GM23338 (cell line): Measurements from ENCODE around the gene MRPS16. TPM values are rescaled to one million over a fixed set of nuclear protein-coding genes. Genes with fewer than 3 reads are reported as not detected.

ENCODE experiments used
- ATAC-seq: fragments of 200-7000 bp; cut with Tn5 transposase; 3 replicates; pipeline ENCODE4 v1.9.1; 2020
- DNase-seq: peaks from one replicate; pipeline ENCODE4 v3.0.0-alpha.2; 2015; ENCODE audit warnings: low spot score
- H2AFZ ChIP-seq: fragments of 200-600 bp; sonication (generic); 2 replicates; pipeline ENCODE4 v1.8.0; 2016; ENCODE audit warnings: antibody characterized with exemption, mild to moderate bottlenecking, moderate library complexity
- H3F3A ChIP-seq: fragments of 200-600 bp; sonication (generic); replicated peaks from 2 replicates; pipeline ENCODE4 v1.8.0; 2017; ENCODE audit warnings: antibody characterized with exemption, mixed run types, low read depth
- H3K27ac ChIP-seq: fragments of 200-600 bp; sonication (generic); 2 replicates; pipeline ENCODE4 v1.6.1; 2016; ENCODE audit warnings: low read depth
- H3K27me3 ChIP-seq: fragments of 200-600 bp; sonication (generic); 2 replicates; pipeline ENCODE4 v1.8.0; 2016; ENCODE audit warnings: mild to moderate bottlenecking, mixed run types, moderate library complexity; ENCODE audit not compliant: insufficient read depth
- H3K36me3 ChIP-seq: fragments of 200-600 bp; sonication (generic); 2 replicates; pipeline ENCODE4 v1.8.0; 2016; ENCODE audit warnings: mild to moderate bottlenecking; ENCODE audit not compliant: insufficient read depth
- H3K4me1 ChIP-seq: fragments of 200-600 bp; sonication (generic); 2 replicates; pipeline ENCODE4 v1.8.0; 2016; ENCODE audit warnings: mild to moderate bottlenecking, moderate library complexity; ENCODE audit not compliant: insufficient read depth
- H3K4me2 ChIP-seq: fragments of 200-600 bp; sonication (generic); 2 replicates; pipeline ENCODE4 v1.7.1; 2017; ENCODE audit warnings: mixed run types
- H3K4me3 ChIP-seq: fragments of 200-600 bp; sonication (generic); 2 replicates; pipeline ENCODE4 v1.6.1; 2016; ENCODE audit warnings: mixed run types
- H3K79me2 ChIP-seq: fragments of 200-600 bp; sonication (generic); replicated peaks from 2 replicates; pipeline ENCODE4 v1.8.0; 2017; ENCODE audit warnings: mild to moderate bottlenecking; ENCODE audit not compliant: insufficient read depth
- H3K9me2 ChIP-seq: fragments of 200-600 bp; sonication (generic); 2 replicates; pipeline ENCODE4 v1.8.0; 2017; ENCODE audit not compliant: insufficient read depth
- H4K20me1 ChIP-seq: fragments of 200-600 bp; sonication (generic); replicated peaks from 2 replicates; pipeline ENCODE4 v1.8.0; 2017; ENCODE audit warnings: mild to moderate bottlenecking; ENCODE audit not compliant: insufficient read depth
- H3K27ac Mint-ChIP-seq: 2 replicates; pipeline ENCODE4 v1.8.0; 2020; ENCODE audit warnings: inconsistent platforms, mild to moderate bottlenecking, moderate library complexity, mixed read lengths
- H3K27me3 Mint-ChIP-seq: 3 replicates; pipeline ENCODE4 v1.8.0; 2022; ENCODE audit warnings: low read depth, mild to moderate bottlenecking, moderate library complexity, mixed read lengths, inconsistent platforms; ENCODE audit not compliant: insufficient read depth, poor library complexity
- H3K36me3 Mint-ChIP-seq: 3 replicates; pipeline ENCODE4 v1.8.0; 2021; ENCODE audit warnings: low read depth, mild to moderate bottlenecking, inconsistent platforms, moderate library complexity, mixed read lengths
- H3K4me1 Mint-ChIP-seq: 3 replicates; pipeline ENCODE4 v1.8.0; 2020; ENCODE audit warnings: mild to moderate bottlenecking, inconsistent platforms, mixed read lengths
- H3K4me3 Mint-ChIP-seq: 3 replicates; pipeline ENCODE4 v1.8.0; 2021; ENCODE audit warnings: moderate library complexity, mild to moderate bottlenecking, inconsistent platforms, mixed read lengths
- H3K9me3 Mint-ChIP-seq: 3 replicates; pipeline ENCODE4 v1.8.0; 2020; ENCODE audit warnings: moderate library complexity, mild to moderate bottlenecking, inconsistent platforms, mixed read lengths
- CREB1 ChIP-seq: fragments of 250-450 bp; sonication (Bioruptor Pico); IDR thresholded peaks from 2 replicates; pipeline ENCODE4 v1.5.0; 2020; ENCODE audit warnings: low read depth, mild to moderate bottlenecking, moderate library complexity
- CTCF ChIP-seq, 2 experiments: fragments of 200-600 bp in 1 of 2; sonication (generic) in 1 of 2; conservative IDR thresholded peaks; 2 replicates each; pipeline versions ENCODE4 v1.5.1 to v1.6.1; 2016 to 2017; ENCODE audit warnings: antibody characterized with exemption in 2 of 2, low read depth in 2 of 2, mild to moderate bottlenecking in 2 of 2, moderate library complexity in 1 of 2
- ETS1 ChIP-seq: IDR thresholded peaks from 2 replicates; pipeline ENCODE4 v1.6.1; 2016; ENCODE audit warnings: antibody characterized with exemption
- EZH2 ChIP-seq: fragments of 200-600 bp; sonication (generic); IDR thresholded peaks from one replicate; pipeline ENCODE4 v1.8.0; 2017; ENCODE audit warnings: antibody characterized with exemption, mild to moderate bottlenecking, low read depth; ENCODE audit not compliant: unreplicated experiment
- EZH2phosphoT487 ChIP-seq: fragments of 200-600 bp; sonication (generic); IDR thresholded peaks from one replicate; pipeline ENCODE4 v1.8.1; 2018; ENCODE audit warnings: antibody characterized with exemption; ENCODE audit not compliant: unreplicated experiment
- JUNB ChIP-seq: IDR thresholded peaks from one replicate; pipeline ENCODE4 v1.6.1; 2016; ENCODE audit warnings: antibody characterized with exemption; ENCODE audit not compliant: unreplicated experiment
- NANOG ChIP-seq: IDR thresholded peaks from 2 replicates; pipeline ENCODE4 v1.6.1; 2016; ENCODE audit warnings: antibody characterized with exemption, borderline replicate concordance
- POLR2AphosphoS5 ChIP-seq: IDR thresholded peaks from 2 replicates; pipeline ENCODE4 v1.6.1; 2016; ENCODE audit warnings: antibody characterized with exemption, low read depth
- REST ChIP-seq: IDR thresholded peaks from one replicate; pipeline ENCODE4 v1.6.1; 2018; ENCODE audit warnings: antibody characterized with exemption; ENCODE audit not compliant: unreplicated experiment
- STAT1 ChIP-seq: IDR thresholded peaks from one replicate; pipeline ENCODE4 v1.6.1; 2016; ENCODE audit warnings: antibody characterized with exemption; ENCODE audit not compliant: unreplicated experiment
- ZNF114 ChIP-seq: fragments of 250-450 bp; sonication (Bioruptor Pico); IDR thresholded peaks from 2 replicates; pipeline ENCODE4 v1.5.0; 2020; ENCODE audit warnings: mild to moderate bottlenecking, moderate library complexity
- ZNF331 ChIP-seq: fragments of 250-450 bp; sonication (Bioruptor Pico); IDR thresholded peaks from 2 replicates; pipeline ENCODE4 v1.5.0; 2020; ENCODE audit warnings: low read depth, mild to moderate bottlenecking, moderate library complexity
- ZNF462 ChIP-seq: fragments of 250-450 bp; sonication (Bioruptor Pico); IDR thresholded peaks from 2 replicates; pipeline ENCODE4 v1.5.0; 2020; ENCODE audit warnings: mild to moderate bottlenecking, moderate library complexity
- polyA plus RNA-seq: library from polyadenylated mRNA; unstranded; fragments of >200 nt; fragmentation: Nextera tagmentation; extraction: Ambion mirVana; gene quantifications from 2 replicates; pipeline ENCODE4 v1.2.1, GENCODE V29; 2016
- total RNA-seq: library from RNA; depleted of rRNA; stranded (reverse); fragments of >200 nt; shearing (Covaris generic); gene quantifications from 2 replicates; pipeline ENCODE4 v1.2.3, GENCODE V29; 2014

The MRPS16 gene
- total and polyA plus RNA-seq, 2 experiments from 2014 or later, result 83.2 to 173 TPM

GRCh38 chr10:73206385-73206784, 46.1 kb downstream of the MRPS16 start:
- H3F3A ChIP-seq, result no peaks in the 10 kb centered on the region
- no peaks in the 10 kb centered on the region for H3K9me2 ChIP-seq
- Mint-ChIP-seq H3K9me3 (peaks cover 33% of the 10 kb centered on the region), H3K27ac (no peak overlapping the region), H3K36me3 (peaks cover 39% of the 10 kb centered on the region), H3K4me1 (no peaks in the 10 kb centered on the region), H3K4me3 (no peak overlapping the region), H3K27me3 (peaks cover 2% of the 10 kb centered on the region)
- H3K79me2 ChIP-seq, result no peaks in the 10 kb centered on the region
- H3K4me3 ChIP-seq, result no peak overlapping the region
- H3K27me3 ChIP-seq, result no peaks in the 10 kb centered on the region
- no peak overlapping the region for H2AFZ ChIP-seq
- ATAC-seq (no peak), DNase-seq (peak; percentile 17)
- no peaks in the 10 kb centered on the region for H3K36me3 ChIP-seq
- TF ChIP-seq ETS1, result no peak
- TF ChIP-seq CREB1 (CRISPR knock-in tag), result no peak
- TF ChIP-seq POLR2AphosphoS5, result no peak
- TF ChIP-seq JUNB, result no peak
- TF ChIP-seq EZH2, result no peak
- no peak for TF ChIP-seq CTCF (conservative IDR thresholded peaks at IDR 0.05; ENCODE audit: low read depth in 2 of 2)
- TF ChIP-seq EZH2phosphoT487, result no peak
- no peak for TF ChIP-seq STAT1
- TF ChIP-seq ZNF331 (CRISPR knock-in tag), result no peak
- no peak for TF ChIP-seq REST
- TF ChIP-seq ZNF114 (CRISPR knock-in tag), result no peak
- TF ChIP-seq NANOG, result no peak
- TF ChIP-seq ZNF462, result no peak
- H4K20me1 ChIP-seq, result no peaks in the 10 kb centered on the region
- H3K4me2 ChIP-seq, result no peak overlapping the region
- no peaks in the 10 kb centered on the region for H3K4me1 ChIP-seq
- no peak overlapping the region for H3K27ac ChIP-seq
